CD8-positive, alpha-beta memory T cell (primary cell): ENCODE results near the gene SPECC1. TPM values are rescaled to one million over a fixed set of nuclear protein-coding genes. Genes with fewer than 3 reads are reported as not detected.

Source experiments
- CTCF ChIA-PET: fragments of 350-600 bp; sonication (Branson Sonifier 250); formaldehyde crosslinking; loops from one replicate; lab custom pipeline; 2021; ENCODE audit warnings: antibody characterized with exemption; lab: Charles Lee
- POLR2A ChIA-PET: fragments of 350-600 bp; sonication (Branson Sonifier 250); formaldehyde crosslinking; loops from one replicate; lab custom pipeline; 2021; ENCODE audit warnings: antibody characterized with exemption; lab: Charles Lee
- DNase-seq, 5 donors: peaks; one replicate each; pipeline versions ENCODE4 v3.0.0 to v3.0.0-alpha.2; 2020 to 2022; ENCODE audit warnings: mixed read lengths in 1 of 5
- H3K27ac ChIP-seq: one replicate; pipeline ENCODE4 v1.7.0; 2013; ENCODE audit warnings: low read depth, mild to moderate bottlenecking, low read length, moderate library complexity
- H3K27me3 ChIP-seq: 2 replicates; pipeline ENCODE4 v1.7.0; 2013; ENCODE audit warnings: low read length, mild to moderate bottlenecking; ENCODE audit not compliant: insufficient read depth, poor library complexity, severe bottlenecking
- H3K36me3 ChIP-seq: 2 replicates; pipeline ENCODE4 v1.7.0; 2013; ENCODE audit warnings: mild to moderate bottlenecking, low read length, moderate library complexity; ENCODE audit not compliant: insufficient read depth
- H3K4me1 ChIP-seq: 2 replicates; pipeline ENCODE4 v1.7.0; 2013; ENCODE audit warnings: mild to moderate bottlenecking, low read length, moderate library complexity; ENCODE audit not compliant: insufficient read depth
- H3K4me3 ChIP-seq: 2 replicates; pipeline ENCODE4 v1.7.0; 2013; ENCODE audit warnings: mild to moderate bottlenecking, low read length
- H3K9me3 ChIP-seq: 2 replicates; pipeline ENCODE4 v1.7.0; 2013; ENCODE audit warnings: mild to moderate bottlenecking, low read length
- H3K27ac Mint-ChIP-seq, 8 donors: one replicate each; pipeline ENCODE4 v1.8.0; 2020 to 2021; ENCODE audit warnings: mixed read lengths in 8 of 8, mild to moderate bottlenecking in 6 of 8, inconsistent platforms in 3 of 8, moderate library complexity in 3 of 8
- H3K27me3 Mint-ChIP-seq, 2 donors: one replicate each; pipeline ENCODE4 v1.8.0; 2020 to 2021; ENCODE audit warnings: mixed read lengths in 2 of 2, mild to moderate bottlenecking in 1 of 2, moderate library complexity in 1 of 2
- H3K36me3 Mint-ChIP-seq, 3 donors: one replicate each; pipeline ENCODE4 v1.8.0; 2020 to 2021; ENCODE audit warnings: mixed read lengths in 3 of 3, inconsistent platforms in 1 of 3, mild to moderate bottlenecking in 1 of 3
- H3K4me1 Mint-ChIP-seq, 3 donors: one replicate each; pipeline ENCODE4 v1.8.0; 2020 to 2021; ENCODE audit warnings: mixed read lengths in 3 of 3, inconsistent platforms in 1 of 3, mild to moderate bottlenecking in 1 of 3
- H3K4me3 Mint-ChIP-seq, 7 donors: one replicate each; pipeline ENCODE4 v1.8.0; 2020 to 2021; ENCODE audit warnings: mixed read lengths in 7 of 7, mild to moderate bottlenecking in 6 of 7, moderate library complexity in 4 of 7, inconsistent platforms in 2 of 7
- H3K9me3 Mint-ChIP-seq, 5 donors: one replicate each; pipeline ENCODE4 v1.8.0; 2020 to 2022; ENCODE audit warnings: mixed read lengths in 5 of 5, mild to moderate bottlenecking in 3 of 5, moderate library complexity in 2 of 5, inconsistent platforms in 1 of 5
- polyA plus RNA-seq: library from polyadenylated mRNA; unstranded; fragments of 300-500 nt; fragmentation: Illumina TruSeq; gene quantifications from one replicate; pipeline ENCODE4 v1.2.3, GENCODE V29; 2021
- total RNA-seq, 2 experiments: library from RNA; stranded (reverse); gene quantifications; one replicate each; pipeline ENCODE4 v1.2.3, GENCODE V29; 2021

SPECC1 gene
- total and polyA plus RNA-seq, 3 experiments from 2014 or later, result 12.5 to 15.9 (median 13.4) TPM

DNA sequence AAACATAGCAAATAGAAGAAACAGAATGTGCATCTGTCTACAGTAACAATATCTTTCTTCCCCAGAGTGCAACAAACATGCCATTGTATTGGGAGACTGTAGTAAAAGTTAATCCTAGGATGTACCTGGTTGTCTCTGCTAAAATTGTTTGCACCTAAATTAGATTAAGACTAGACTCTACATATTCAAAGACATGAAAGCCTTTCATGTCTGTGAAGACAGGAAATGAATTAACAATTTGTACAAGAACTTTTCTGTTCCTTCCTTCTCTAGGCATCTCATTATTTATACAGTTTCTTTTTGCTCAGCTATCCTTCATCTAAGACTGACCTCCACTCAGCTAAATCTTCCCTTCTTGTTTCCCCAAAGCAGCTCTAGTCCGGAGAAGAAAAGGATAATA, 237.5 kb downstream of the SPECC1 start:
- peaks cover 0 to 5% (median 2%) of the 10 kb centered on the region in 5 donors for H3K9me3 Mint-ChIP-seq
- no peak overlapping the region for H3K4me3 Mint-ChIP-seq
- peaks cover 0 to 23% (median 8%) of the 10 kb centered on the region in 3 donors for H3K4me1 Mint-ChIP-seq
- ChIA-PET POLR2A (no interaction called here), CTCF (interaction anchor here (1.7 to 1.9 kb wide), 2 partner anchors 11 to 13 kb away, joined by 5 read pairs; no protein-coding TSS in a partner anchor)
- H3K27me3 ChIP-seq, result no peaks in the 10 kb centered on the region
- H3K36me3 ChIP-seq, result no peaks in the 10 kb centered on the region
- peaks cover 38% of the 10 kb centered on the region for H3K4me1 ChIP-seq
- H3K27ac ChIP-seq, result no peak overlapping the region
- no peak overlapping the region for H3K27ac Mint-ChIP-seq
- H3K36me3 Mint-ChIP-seq, result peaks cover 6 to 39% (median 16%) of the 10 kb centered on the region in 3 donors
- H3K27me3 Mint-ChIP-seq, result peaks cover 0 to under 1% of the 10 kb centered on the region in 2 donors
- no peak for DNase-seq
- no peaks in the 10 kb centered on the region for H3K9me3 ChIP-seq
- H3K4me3 ChIP-seq, result no peak overlapping the region

DNA sequence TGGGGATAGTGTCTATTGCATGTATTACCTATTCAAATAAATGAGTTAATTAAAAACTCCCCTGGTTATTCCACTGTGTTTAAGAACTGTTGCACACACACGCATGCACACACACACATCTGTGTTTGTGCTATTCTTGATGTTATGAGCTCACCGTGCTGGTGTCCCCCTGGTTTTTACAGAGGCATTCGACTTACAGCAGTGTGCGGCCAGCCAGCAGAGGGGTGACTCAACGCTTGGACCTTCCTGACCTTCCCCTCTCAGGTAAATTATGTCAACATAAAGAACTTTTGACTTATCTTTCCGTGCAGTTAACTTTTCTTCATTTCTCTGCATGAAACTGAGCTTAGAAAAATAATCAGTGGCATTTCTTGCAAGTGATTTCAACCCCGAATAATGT, 244.2 kb downstream of the SPECC1 start:
- H3K4me3 Mint-ChIP-seq, result no peak overlapping the region
- DNase-seq, result no peak
- no peaks in the 10 kb centered on the region for H3K27me3 Mint-ChIP-seq
- no peaks in the 10 kb centered on the region for H3K27me3 ChIP-seq
- H3K9me3 ChIP-seq, result no peaks in the 10 kb centered on the region
- peak overlapping the region in 1 of 8 donors; percentile 22 for H3K27ac Mint-ChIP-seq
- H3K4me1 ChIP-seq, result peaks cover 30% of the 10 kb centered on the region
- peaks cover 3 to 17% (median 4%) of the 10 kb centered on the region in 3 donors for H3K4me1 Mint-ChIP-seq
- peaks cover 6 to 44% (median 29%) of the 10 kb centered on the region in 3 donors for H3K36me3 Mint-ChIP-seq
- no peak overlapping the region for H3K4me3 ChIP-seq
- H3K27ac ChIP-seq, result no peak overlapping the region
- ChIA-PET POLR2A (no interaction called here), CTCF (no interaction called here)
- H3K36me3 ChIP-seq, result no peaks in the 10 kb centered on the region
- peaks cover 0 to 6% (median under 1%) of the 10 kb centered on the region in 5 donors for H3K9me3 Mint-ChIP-seq

DNA sequence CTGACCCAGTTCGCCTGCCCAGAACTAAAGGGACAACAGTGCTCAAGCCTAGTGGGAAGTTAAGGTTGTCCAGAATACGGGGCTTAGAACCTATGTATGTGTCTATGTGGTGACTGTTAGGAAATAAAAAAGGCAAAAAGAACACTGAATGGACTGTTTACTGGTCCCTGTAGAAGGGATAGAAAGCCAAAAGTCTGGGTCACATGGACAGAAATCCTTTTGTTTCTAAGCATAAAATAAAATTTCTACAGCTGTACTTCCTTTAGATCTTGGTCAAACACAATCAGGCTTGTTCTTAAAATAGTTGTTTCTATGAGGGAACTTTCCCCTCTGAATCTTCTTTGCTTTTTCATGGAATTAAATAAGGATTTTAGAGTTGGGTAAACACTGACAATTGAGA, 245.4 kb downstream of the SPECC1 start:
- Mint-ChIP-seq H3K9me3 (peaks cover 0 to 8% (median 3%) of the 10 kb centered on the region in 5 donors), H3K36me3 (peaks cover 11 to 40% (median 29%) of the 10 kb centered on the region in 3 donors), H3K27ac (no peak overlapping the region), H3K27me3 (no peaks in the 10 kb centered on the region), H3K4me3 (no peak overlapping the region), H3K4me1 (peaks cover 3 to 16% (median 4%) of the 10 kb centered on the region in 3 donors)
- no peak for DNase-seq
- no peaks in the 10 kb centered on the region for H3K36me3 ChIP-seq
- H3K9me3 ChIP-seq, result no peaks in the 10 kb centered on the region
- ChIA-PET CTCF (no interaction called here), POLR2A (no interaction called here)
- H3K4me1 ChIP-seq, result peaks cover 28% of the 10 kb centered on the region
- H3K27me3 ChIP-seq, result no peaks in the 10 kb centered on the region
- H3K27ac ChIP-seq, result no peak overlapping the region
- no peak overlapping the region for H3K4me3 ChIP-seq

DNA sequence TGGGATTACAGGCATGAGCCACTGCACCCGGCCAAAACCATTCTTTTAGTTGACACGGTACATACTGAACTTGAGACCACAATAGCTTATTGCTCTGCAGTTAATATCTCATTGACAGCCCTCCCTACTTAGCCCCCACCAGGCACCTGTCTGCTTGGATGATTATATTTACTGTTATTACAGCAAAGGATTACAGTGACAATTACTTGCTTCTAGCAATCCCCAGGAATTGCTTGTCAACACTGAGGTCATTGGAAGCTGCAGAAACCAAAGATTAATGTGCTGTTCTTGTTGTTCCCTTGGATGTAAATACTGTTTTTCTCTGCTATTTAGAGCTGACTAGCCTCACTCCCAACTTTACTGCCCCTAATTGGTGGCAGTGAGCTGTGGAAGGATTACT, 247.0 kb downstream of the SPECC1 start:
- no peak overlapping the region for H3K4me3 Mint-ChIP-seq
- ChIA-PET POLR2A (no interaction called here), CTCF (interaction anchor here (1.1 kb wide), 1 partner anchor 11 kb away, joined by 3 read pairs; no protein-coding TSS in a partner anchor)

DNA sequence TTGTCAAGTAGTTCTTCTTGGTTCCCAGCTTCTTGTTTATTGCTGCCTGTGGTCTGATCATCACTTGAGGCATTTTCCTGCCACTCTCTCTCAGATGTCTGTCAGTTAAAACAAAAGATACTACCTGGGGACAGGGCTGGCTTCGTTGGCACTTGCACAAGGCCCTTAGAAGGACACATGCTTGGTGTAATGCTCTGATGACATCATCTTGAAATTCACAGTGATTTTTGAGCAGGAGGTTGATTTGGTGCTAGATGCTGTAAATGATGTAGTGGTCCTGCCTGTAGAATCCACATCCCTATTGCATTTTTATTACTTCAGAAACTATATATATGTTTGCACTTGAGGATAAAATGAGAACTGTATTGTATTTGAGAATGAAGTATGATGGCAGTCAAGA, 247.8 kb downstream of the SPECC1 start:
- Histone ChIP-seq H3K27ac (no peak overlapping the region), H3K4me1 (peaks cover 29% of the 10 kb centered on the region), H3K27me3 (no peaks in the 10 kb centered on the region), H3K4me3 (no peak overlapping the region), H3K36me3 (no peaks in the 10 kb centered on the region), H3K9me3 (no peaks in the 10 kb centered on the region)
- Mint-ChIP-seq H3K4me3 (no peak overlapping the region), H3K27ac (no peak overlapping the region), H3K27me3 (no peaks in the 10 kb centered on the region), H3K4me1 (peaks cover 5 to 16% (median 6%) of the 10 kb centered on the region in 3 donors), H3K36me3 (peaks cover 9 to 40% (median 38%) of the 10 kb centered on the region in 3 donors), H3K9me3 (peaks cover 0 to 4% (median 0%) of the 10 kb centered on the region in 5 donors)
- DNase-seq, result no peak
- POLR2A ChIA-PET, result no interaction called here
- CTCF ChIA-PET, result interaction anchor here (1.1 kb wide), 1 partner anchor 10 kb away, joined by 3 read pairs; no protein-coding TSS in a partner anchor

More for the DNA sequence above, 247.0 kb downstream of the SPECC1 start:
- no peaks in the 10 kb centered on the region for H3K27me3 ChIP-seq
- H3K4me3 ChIP-seq, result no peak overlapping the region
- DNase-seq, result no peak
- H3K4me1 ChIP-seq, result peaks cover 22% of the 10 kb centered on the region
- peaks cover 0 to 4% (median 0%) of the 10 kb centered on the region in 5 donors for H3K9me3 Mint-ChIP-seq
- no peak overlapping the region for H3K27ac ChIP-seq
- H3K36me3 Mint-ChIP-seq, result peaks cover 8 to 40% (median 37%) of the 10 kb centered on the region in 3 donors
- no peaks in the 10 kb centered on the region for H3K9me3 ChIP-seq
- H3K27ac Mint-ChIP-seq, result peak overlapping the region in 1 of 8 donors; percentile 56
- no peaks in the 10 kb centered on the region for H3K36me3 ChIP-seq
- H3K4me1 Mint-ChIP-seq, result peaks cover 3 to 11% (median 4%) of the 10 kb centered on the region in 3 donors
- H3K27me3 Mint-ChIP-seq, result no peaks in the 10 kb centered on the region

DNA sequence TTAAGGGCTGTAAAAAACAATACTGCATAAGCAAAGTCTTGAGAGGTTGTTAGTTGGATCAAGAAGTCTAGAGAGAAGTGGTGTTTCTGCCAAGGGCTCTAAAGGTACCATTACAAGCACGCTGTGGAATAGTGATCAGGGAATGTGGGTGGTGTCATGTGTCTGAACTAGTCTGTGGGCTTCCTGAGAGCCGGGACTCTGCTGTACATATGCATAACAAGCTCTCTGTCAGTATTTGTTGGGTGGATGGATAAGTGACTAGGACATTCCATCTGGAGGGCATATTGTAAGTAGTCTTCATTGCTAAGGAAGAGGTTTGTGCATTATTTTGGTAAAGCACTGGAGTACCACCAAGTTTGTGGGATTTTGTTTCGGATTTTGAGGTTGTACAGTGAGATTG, 248.6 kb downstream of the SPECC1 start:
- no peaks in the 10 kb centered on the region for H3K9me3 ChIP-seq
- CTCF ChIA-PET, result no interaction called here
- Mint-ChIP-seq H3K9me3 (peaks cover 0 to 4% (median 0%) of the 10 kb centered on the region in 5 donors), H3K27me3 (no peaks in the 10 kb centered on the region), H3K4me3 (no peak overlapping the region), H3K36me3 (peaks cover 9 to 34% (median 34%) of the 10 kb centered on the region in 3 donors), H3K4me1 (peaks cover 10 to 24% (median 14%) of the 10 kb centered on the region in 3 donors), H3K27ac (no peak overlapping the region)
- no peaks in the 10 kb centered on the region for H3K27me3 ChIP-seq
- no peak overlapping the region for H3K4me3 ChIP-seq
- POLR2A ChIA-PET, result no interaction called here
- H3K36me3 ChIP-seq, result no peaks in the 10 kb centered on the region
- no peak overlapping the region for H3K27ac ChIP-seq
- H3K4me1 ChIP-seq, result peaks cover 37% of the 10 kb centered on the region
- no peak for DNase-seq

DNA sequence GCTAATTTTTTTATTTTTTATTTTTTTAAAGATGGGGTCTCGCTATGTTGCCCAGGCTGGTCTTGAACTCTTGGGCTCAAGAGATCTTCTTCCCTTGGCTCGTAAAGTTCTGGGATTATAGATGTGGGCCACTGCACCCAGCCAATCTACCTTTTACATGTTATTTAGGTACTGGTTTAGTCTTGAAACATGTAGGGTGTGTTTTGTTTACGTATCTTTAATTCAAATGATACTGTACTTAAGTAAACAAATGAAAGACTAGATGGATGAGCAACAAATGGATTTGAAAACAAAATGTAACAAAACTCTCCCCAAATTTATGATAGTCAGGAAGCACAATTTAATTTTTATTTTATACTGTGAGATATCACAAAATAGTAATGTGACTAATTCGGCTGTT, 250.5 kb downstream of the SPECC1 start:
- Mint-ChIP-seq H3K27ac (no peak overlapping the region), H3K4me1 (peaks cover 7 to 28% (median 10%) of the 10 kb centered on the region in 3 donors), H3K36me3 (peaks cover 9 to 32% (median 31%) of the 10 kb centered on the region in 3 donors), H3K4me3 (no peak overlapping the region), H3K9me3 (peaks cover 0 to 4% (median 0%) of the 10 kb centered on the region in 5 donors), H3K27me3 (no peaks in the 10 kb centered on the region)
- no peak for DNase-seq
- Histone ChIP-seq H3K4me1 (peaks cover 26% of the 10 kb centered on the region), H3K36me3 (no peaks in the 10 kb centered on the region), H3K4me3 (no peak overlapping the region), H3K27ac (no peak overlapping the region), H3K9me3 (no peaks in the 10 kb centered on the region), H3K27me3 (no peaks in the 10 kb centered on the region)
- ChIA-PET POLR2A (no interaction called here), CTCF (no interaction called here)

DNA sequence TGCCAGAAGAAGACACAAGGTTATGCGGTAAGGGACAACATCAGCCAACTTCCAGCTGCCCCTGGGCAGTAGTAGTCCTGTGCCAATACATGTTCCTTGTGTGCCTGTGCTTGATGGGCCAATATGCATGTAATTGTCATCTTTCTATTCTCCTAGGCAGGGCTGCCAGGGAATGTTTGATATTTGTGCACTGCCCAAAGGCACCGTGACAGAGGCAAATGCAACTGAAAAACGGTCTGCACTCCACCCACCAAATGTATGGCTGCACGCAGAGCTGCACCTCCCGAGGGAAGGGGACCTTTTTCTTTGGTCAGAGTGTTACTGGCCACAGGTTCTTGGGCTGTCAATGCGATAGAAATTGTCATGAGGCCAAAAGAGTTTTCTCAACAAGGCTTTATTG, 251.1 kb downstream of the SPECC1 start:
- CTCF ChIA-PET, result no interaction called here
- peaks cover 0 to 1% of the 10 kb centered on the region in 2 donors for H3K27me3 Mint-ChIP-seq
- POLR2A ChIA-PET, result no interaction called here
- no peaks in the 10 kb centered on the region for H3K36me3 ChIP-seq
- H3K4me1 ChIP-seq, result peaks cover 26% of the 10 kb centered on the region
- H3K9me3 Mint-ChIP-seq, result peaks cover 0 to 4% (median 0%) of the 10 kb centered on the region in 5 donors
- no peaks in the 10 kb centered on the region for H3K9me3 ChIP-seq
- DNase-seq, result no peak
- no peak overlapping the region for H3K4me3 Mint-ChIP-seq
- H3K36me3 Mint-ChIP-seq, result peaks cover 9 to 32% (median 31%) of the 10 kb centered on the region in 3 donors
- no peak overlapping the region for H3K27ac Mint-ChIP-seq
- H3K27ac ChIP-seq, result no peak overlapping the region
- peaks cover 10 to 29% (median 11%) of the 10 kb centered on the region in 3 donors for H3K4me1 Mint-ChIP-seq
- H3K27me3 ChIP-seq, result no peaks in the 10 kb centered on the region
- H3K4me3 ChIP-seq, result no peak overlapping the region
